ENCODE data around the gene GID4. TPM values are rescaled to one million over a fixed set of nuclear protein-coding genes. Genes with fewer than 3 reads are reported as not detected.

The GID4 gene
- total RNA-seq = 7.3 and 8.3 TPM in 2 replicates

GRCh38 chr17:18038861-18039534 is at the start of gene GID4, which contains the start of gene ATPAF2:
Gene GID4, plus strand, starts transcription at chr17:18039408. Its CDS starts 57 bp downstream, at chr17:18039465.
Gene ATPAF2, minus strand, starts transcription at chr17:18039168. Its CDS starts 155 bp downstream, at chr17:18039013.

GRCh38 chr17:18087610-18088491 is 48.6 kb downstream of the GID4 start, which contains the start of gene DRG2:
Gene DRG2, plus strand, starts transcription at chr17:18087948. Its CDS starts 76 bp downstream, at chr17:18088024.

GRCh38 chr17:18108401-18109312 is 69.4 kb downstream of the GID4 start, which contains the start of gene MYO15A:
Gene MYO15A, plus strand, starts transcription at chr17:18108756. Its CDS starts 10,045 bp downstream, at chr17:18118801.

Other genes with a start within 250 kb of the GID4 start
- gene SREBF1, start 202.4 kb upstream of the GID4 start, total RNA-seq = 88.6 and 92.1 TPM in 2 replicates
- gene TOM1L2, start 67.0 kb upstream of the GID4 start, total RNA-seq = 27.9 and 42.4 TPM in 2 replicates
- gene DRC3, start 66.5 kb upstream of the GID4 start, total RNA-seq = 0.84 and 1.6 TPM in 2 replicates
- 14.5 and 30.1 TPM in 2 replicates for gene ATPAF2, start 240 bp upstream of the GID4 start, total RNA-seq
- gene DRG2, start 48.5 kb downstream of the GID4 start, total RNA-seq = 45.2 and 54.2 TPM in 2 replicates
- 0.20 TPM in 1 of 2 replicates, not detected in the other for gene MYO15A, start 69.3 kb downstream of the GID4 start, total RNA-seq
- 81.7 and 92.5 TPM in 2 replicates for gene ALKBH5, start 144.4 kb downstream of the GID4 start, total RNA-seq
- gene LLGL1, start 186.2 kb downstream of the GID4 start, total RNA-seq = 41.4 and 48.0 TPM in 2 replicates
- gene FLII, start 219.3 kb downstream of the GID4 start, total RNA-seq = 543 and 601 TPM in 2 replicates
- 5.9 and 11.7 TPM in 2 replicates for gene MIEF2, start 221.3 kb downstream of the GID4 start, total RNA-seq